GM10248 (cell line): ENCODE measurements around the gene DIRAS1.

ENCODE experiments used
- CTCF ChIA-PET: fragments of 300-600 bp; sonication (Branson Sonifier 250); formaldehyde crosslinking; extraction: SDS; loops from one replicate; lab custom pipeline; 2021; ENCODE audit warnings: antibody characterized with exemption; lab: Yijun Ruan, JAX
- POLR2A ChIA-PET: fragments of 350-650 bp; sonication (Branson Sonifier 250); formaldehyde crosslinking; extraction: SDS; loops from one replicate; lab custom pipeline; 2020; ENCODE audit warnings: antibody characterized with exemption; lab: Yijun Ruan, JAX
- DNase-seq: peaks from one replicate; pipeline ENCODE4 v3.0.0; 2012; ENCODE audit errors: extremely low spot score
- CTCF ChIP-seq: IDR thresholded peaks from 2 replicates; pipeline ENCODE4 v1.5.1; 2012; ENCODE audit warnings: mild to moderate bottlenecking, low read depth; ENCODE audit errors: extremely low read depth, missing control alignments, control extremely low read depth

DIRAS1 gene

GRCh38 chr19:2691951-2692350 is 29.2 kb downstream of the DIRAS1 start:
- POLR2A ChIA-PET: no interaction called here
- TF ChIP-seq CTCF: no peak
- no peak for DNase-seq
- CTCF ChIA-PET: no interaction called here

- ChIA-PET CTCF (interaction anchor here (1.0 kb wide), 1 partner anchor 42 kb away, joined by 3 read pairs; no protein-coding TSS in a partner anchor), POLR2A (no interaction called here)
- no peak for DNase-seq
- no peak for TF ChIP-seq CTCF
These were observed 30.3 kb downstream of the DIRAS1 start for GRCh38 chr19:2690856-2691255.

GRCh38 chr19:2686360-2686759 is 34.8 kb downstream of the DIRAS1 start:
- ChIA-PET POLR2A (no interaction called here), CTCF (interaction anchor here (1.4 to 1.8 kb wide), 2 partner anchors 13 to 52 kb away, joined by 4 read pairs; no protein-coding TSS in a partner anchor)
- DNase-seq: no peak
- no peak for TF ChIP-seq CTCF

- ChIA-PET POLR2A (no interaction called here), CTCF (interaction anchor here (1.4 kb wide), 1 partner anchor 53 kb away, joined by 4 read pairs; no protein-coding TSS in a partner anchor)
- no peak for TF ChIP-seq CTCF
- no peak for DNase-seq
These were observed 35.9 kb downstream of the DIRAS1 start for GRCh38 chr19:2685204-2685704.

- TF ChIP-seq CTCF: no peak
- POLR2A ChIA-PET: interaction anchor here (1.1 kb wide), 1 partner anchor 19 kb away, joined by 7 read pairs; the partner anchor contains the start of gene GNG7
- no peak for DNase-seq
- CTCF ChIA-PET: interaction anchor here (0.9 to 1.0 kb wide), 2 partner anchors 22 to 66 kb away, joined by 3 to 4 read pairs; no protein-coding TSS in a partner anchor
These were observed 37.7 kb downstream of the DIRAS1 start for GRCh38 chr19:2683430-2684003.

- TF ChIP-seq CTCF: no peak
- ChIA-PET CTCF (interaction anchor here (1.1 to 1.8 kb wide), 5 partner anchors 12 to 68 kb away, joined by 3 to 8 read pairs (median 3); no protein-coding TSS in a partner anchor), POLR2A (interaction anchor here (1.7 kb wide), 1 partner anchor 21 kb away, joined by 4 read pairs; no protein-coding TSS in a partner anchor)
- DNase-seq: no peak
These were observed 40.4 kb downstream of the DIRAS1 start for GRCh38 chr19:2680808-2681207.
